T-helper 17 cell (primary cell): Measurements from ENCODE around the gene ARHGAP27. TPM values are rescaled to one million over a fixed set of nuclear protein-coding genes. Genes with fewer than 3 reads are reported as not detected.
A peak's percentile ranks its signal among the peaks of the same experiment; 100 is the strongest.

Source experiments
- ATAC-seq: fragments of 150-1000 bp; cut with Tn5 transposase; 2 replicates; pipeline ENCODE4 v1.10.0; 2021; ENCODE audit warnings: mild to moderate bottlenecking, moderate library complexity
- DNase-seq, 3 donors: peaks; one replicate each; pipeline versions ENCODE4 v3.0.0 to v3.0.0-alpha.2; 2020 to 2021
- H3K9me3 ChIP-seq: one replicate; pipeline ENCODE4 v1.7.0; 2013; ENCODE audit warnings: low read length, mild to moderate bottlenecking; ENCODE audit not compliant: control insufficient read depth, poor library complexity, severe bottlenecking
- H3K27ac Mint-ChIP-seq: one replicate; pipeline ENCODE4 v1.8.0; 2022; ENCODE audit warnings: mild to moderate bottlenecking, moderate library complexity, mixed read lengths
- H3K27me3 Mint-ChIP-seq: one replicate; pipeline ENCODE4 v1.8.0; 2022; ENCODE audit warnings: mixed read lengths
- H3K36me3 Mint-ChIP-seq: one replicate; pipeline ENCODE4 v1.8.0; 2022; ENCODE audit warnings: low read depth, mixed read lengths
- H3K4me1 Mint-ChIP-seq: one replicate; pipeline ENCODE4 v1.8.0; 2022; ENCODE audit warnings: mild to moderate bottlenecking, mixed read lengths
- H3K4me3 Mint-ChIP-seq: one replicate; pipeline ENCODE4 v1.8.0; 2022; ENCODE audit warnings: mild to moderate bottlenecking, moderate library complexity, mixed read lengths
- total RNA-seq, 4 donors: library from RNA in 2 of 4; stranded (reverse) in 2 of 4; gene quantifications; one replicate each; pipeline ENCODE4 v1.2.3 and lab custom pipeline; 2022 to 2026

ARHGAP27 gene
- total RNA-seq, 2 donors from 2014 or later: 42.0 to 55.4 TPM

- Mint-ChIP-seq H3K27ac (no peak overlapping the region), H3K4me3 (peak overlapping the region; percentile 90), H3K36me3 (no peaks in the 10 kb centered on the region), H3K27me3 (no peaks in the 10 kb centered on the region), H3K4me1 (peaks cover 23% of the 10 kb centered on the region)
- ATAC-seq (no peak), DNase-seq (no peak)
- no peaks in the 10 kb centered on the region for H3K9me3 ChIP-seq
These were observed 2.5 kb downstream of the ARHGAP27 start for GRCh38 chr17:45430006-45430737.

- H3K9me3 ChIP-seq: no peaks in the 10 kb centered on the region
- ATAC-seq: no peak
- DNase-seq: no peak
- H3K4me3 Mint-ChIP-seq: peak overlapping the region; percentile 73
- no peak overlapping the region for H3K27ac Mint-ChIP-seq
- H3K36me3 Mint-ChIP-seq: no peaks in the 10 kb centered on the region
- no peaks in the 10 kb centered on the region for H3K27me3 Mint-ChIP-seq
- peaks cover 23% of the 10 kb centered on the region for H3K4me1 Mint-ChIP-seq
These were observed 3.2 kb downstream of the ARHGAP27 start for GRCh38 chr17:45429339-45430005.

GRCh38 chr17:45428931-45429338 is 3.7 kb downstream of the ARHGAP27 start:
- no peaks in the 10 kb centered on the region for H3K9me3 ChIP-seq
- H3K27ac Mint-ChIP-seq: no peak overlapping the region
- no peak for ATAC-seq
- no peaks in the 10 kb centered on the region for H3K36me3 Mint-ChIP-seq
- DNase-seq: no peak
- H3K4me1 Mint-ChIP-seq: peaks cover 23% of the 10 kb centered on the region
- peak overlapping the region; percentile 73 for H3K4me3 Mint-ChIP-seq
- H3K27me3 Mint-ChIP-seq: no peaks in the 10 kb centered on the region

GRCh38 chr17:45428050-45428617 is 4.5 kb downstream of the ARHGAP27 start:
- ATAC-seq (peak; percentile 83), DNase-seq (peak; percentile 70 to 85 (median 75))
- Mint-ChIP-seq H3K27me3 (no peaks in the 10 kb centered on the region), H3K27ac (peak overlapping the region; percentile 32), H3K4me3 (peak overlapping the region; percentile 73), H3K4me1 (peaks cover 22% of the 10 kb centered on the region), H3K36me3 (no peaks in the 10 kb centered on the region)
- H3K9me3 ChIP-seq: no peaks in the 10 kb centered on the region

- Mint-ChIP-seq H3K4me1 (peaks cover 22% of the 10 kb centered on the region), H3K36me3 (no peaks in the 10 kb centered on the region), H3K27ac (no peak overlapping the region), H3K4me3 (no peak overlapping the region), H3K27me3 (no peaks in the 10 kb centered on the region)
- DNase-seq (no peak), ATAC-seq (no peak)
- no peaks in the 10 kb centered on the region for H3K9me3 ChIP-seq
These were observed 5.4 kb downstream of the ARHGAP27 start for GRCh38 chr17:45427181-45427835.

- Mint-ChIP-seq H3K27me3 (no peaks in the 10 kb centered on the region), H3K4me1 (peaks cover 22% of the 10 kb centered on the region), H3K36me3 (no peaks in the 10 kb centered on the region), H3K27ac (no peak overlapping the region), H3K4me3 (no peak overlapping the region)
- ATAC-seq (no peak), DNase-seq (no peak)
- no peaks in the 10 kb centered on the region for H3K9me3 ChIP-seq
These were observed 6.1 kb downstream of the ARHGAP27 start for GRCh38 chr17:45426561-45426960.

- Mint-ChIP-seq H3K27ac (no peak overlapping the region), H3K36me3 (no peaks in the 10 kb centered on the region)
These were observed 6.7 kb downstream of the ARHGAP27 start for GRCh38 chr17:45425984-45426413.

GRCh38 chr17:45425125-45425983 is 7.3 kb downstream of the ARHGAP27 start:
- Mint-ChIP-seq H3K4me1 (peaks cover 16% of the 10 kb centered on the region), H3K36me3 (no peaks in the 10 kb centered on the region), H3K27me3 (no peaks in the 10 kb centered on the region), H3K27ac (no peak overlapping the region), H3K4me3 (no peak overlapping the region)
- ATAC-seq: no peak
- no peak for DNase-seq
- no peaks in the 10 kb centered on the region for H3K9me3 ChIP-seq

More at GRCh38 chr17:45425984-45426413, 6.7 kb downstream of the ARHGAP27 start:
- H3K27me3 Mint-ChIP-seq: no peaks in the 10 kb centered on the region
- DNase-seq: no peak
- no peaks in the 10 kb centered on the region for H3K9me3 ChIP-seq
- no peak for ATAC-seq
- H3K4me1 Mint-ChIP-seq: peaks cover 18% of the 10 kb centered on the region
- no peak overlapping the region for H3K4me3 Mint-ChIP-seq

- no peak for DNase-seq
- no peaks in the 10 kb centered on the region for H3K9me3 ChIP-seq
- Mint-ChIP-seq H3K36me3 (no peaks in the 10 kb centered on the region), H3K4me1 (peaks cover 16% of the 10 kb centered on the region), H3K27ac (no peak overlapping the region), H3K4me3 (no peak overlapping the region), H3K27me3 (no peaks in the 10 kb centered on the region)
- ATAC-seq: no peak
These were observed 7.9 kb downstream of the ARHGAP27 start for GRCh38 chr17:45424769-45425124.

GRCh38 chr17:45423975-45424335 is 8.7 kb downstream of the ARHGAP27 start:
- ATAC-seq (no peak), DNase-seq (no peak)
- Mint-ChIP-seq H3K4me1 (peaks cover 15% of the 10 kb centered on the region), H3K27me3 (no peaks in the 10 kb centered on the region), H3K4me3 (no peak overlapping the region), H3K36me3 (no peaks in the 10 kb centered on the region), H3K27ac (no peak overlapping the region)
- H3K9me3 ChIP-seq: no peaks in the 10 kb centered on the region

GRCh38 chr17:45423304-45423974 is 9.2 kb downstream of the ARHGAP27 start:
- Mint-ChIP-seq H3K4me3 (no peak overlapping the region), H3K27ac (no peak overlapping the region), H3K27me3 (no peaks in the 10 kb centered on the region), H3K36me3 (no peaks in the 10 kb centered on the region), H3K4me1 (peaks cover 11% of the 10 kb centered on the region)
- ATAC-seq (no peak), DNase-seq (no peak)
- H3K9me3 ChIP-seq: no peaks in the 10 kb centered on the region
